Adrenal gland (tissue), 5 donors: Measurements from ENCODE around the gene INPP5A.

Source experiments
- POLR2A ChIP-seq, 2 donors: fragments of 450-650 bp; IDR thresholded peaks; one replicate each; pipeline ENCODE4 v1.6.1; 2017; ENCODE audit warnings: antibody characterized with exemption in 2 of 2, mild to moderate bottlenecking in 2 of 2, moderate library complexity in 1 of 2
- TF ChIP-seq, protein P1 (sequence below), 6 experiments: fragments of 450-650 bp in 4 of 6; fragments of 200-600 bp in 2 of 6; sonication (generic) in 1 of 6; IDR thresholded peaks; 1 replicate in 5 of 6; 2 replicates in 1 of 6; pipeline versions ENCODE4 v1.5.1 to v1.8.0; 2016 to 2021; ENCODE audit warnings: antibody characterized with exemption in 6 of 6, mild to moderate bottlenecking in 2 of 6, moderate library complexity in 1 of 6
- donor health status: DM: no; HTN: no; CAD: no.

DNA sequence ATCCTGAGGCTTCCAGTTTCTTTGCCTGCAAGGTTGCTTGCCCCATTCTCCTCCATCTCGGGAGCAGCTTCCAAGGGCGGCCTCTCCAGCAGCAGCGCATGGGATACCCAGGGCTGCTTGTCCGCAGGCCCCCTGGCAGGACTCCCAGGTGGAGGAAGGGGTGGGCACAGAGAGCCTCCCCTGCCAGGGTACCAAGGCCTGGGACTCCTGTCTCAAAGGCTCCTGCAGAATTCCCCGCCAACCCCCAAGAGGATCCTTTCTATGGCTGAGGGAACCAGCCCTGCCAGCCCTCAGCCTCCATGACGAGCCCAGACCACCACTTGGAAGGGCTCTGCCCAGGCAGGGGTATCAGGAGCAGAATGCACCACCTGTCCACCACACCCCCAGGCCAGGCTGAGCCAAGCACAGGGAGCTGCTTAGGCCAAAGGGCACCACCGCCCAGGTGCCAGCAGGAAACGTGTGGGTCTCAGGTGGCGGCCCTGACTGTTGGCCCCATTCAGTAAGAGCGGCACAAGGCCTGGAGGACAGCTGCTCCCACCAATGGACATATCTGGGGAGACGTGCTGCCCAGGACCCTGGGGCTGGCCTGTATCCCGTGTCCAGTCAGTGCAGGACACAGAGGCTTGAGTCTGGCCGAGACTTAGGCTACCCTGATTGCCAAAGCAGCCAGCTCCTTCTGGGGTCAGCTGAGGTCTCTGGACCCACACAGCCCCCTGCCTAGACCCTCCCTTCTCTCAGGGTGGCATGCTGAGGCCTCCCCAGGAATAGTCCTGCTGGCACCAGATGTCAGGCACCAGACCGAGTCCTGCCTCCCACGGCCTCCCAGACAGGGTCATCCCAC lies 33.8 kb upstream of the INPP5A start:
- TF ChIP-seq, protein P1, sequence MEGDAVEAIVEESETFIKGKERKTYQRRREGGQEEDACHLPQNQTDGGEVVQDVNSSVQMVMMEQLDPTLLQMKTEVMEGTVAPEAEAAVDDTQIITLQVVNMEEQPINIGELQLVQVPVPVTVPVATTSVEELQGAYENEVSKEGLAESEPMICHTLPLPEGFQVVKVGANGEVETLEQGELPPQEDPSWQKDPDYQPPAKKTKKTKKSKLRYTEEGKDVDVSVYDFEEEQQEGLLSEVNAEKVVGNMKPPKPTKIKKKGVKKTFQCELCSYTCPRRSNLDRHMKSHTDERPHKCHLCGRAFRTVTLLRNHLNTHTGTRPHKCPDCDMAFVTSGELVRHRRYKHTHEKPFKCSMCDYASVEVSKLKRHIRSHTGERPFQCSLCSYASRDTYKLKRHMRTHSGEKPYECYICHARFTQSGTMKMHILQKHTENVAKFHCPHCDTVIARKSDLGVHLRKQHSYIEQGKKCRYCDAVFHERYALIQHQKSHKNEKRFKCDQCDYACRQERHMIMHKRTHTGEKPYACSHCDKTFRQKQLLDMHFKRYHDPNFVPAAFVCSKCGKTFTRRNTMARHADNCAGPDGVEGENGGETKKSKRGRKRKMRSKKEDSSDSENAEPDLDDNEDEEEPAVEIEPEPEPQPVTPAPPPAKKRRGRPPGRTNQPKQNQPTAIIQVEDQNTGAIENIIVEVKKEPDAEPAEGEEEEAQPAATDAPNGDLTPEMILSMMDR (IDR thresholded peaks at IDR 0.05), result no peak
- no peak for TF ChIP-seq POLR2A (IDR thresholded peaks at IDR 0.05)
